ENCODE data around the gene SNIP1. TPM values are rescaled to one million over a fixed set of nuclear protein-coding genes. Genes with fewer than 3 reads are reported as not detected.
"Not testable (repeated sequence)": the region's sequence is repeated elsewhere in the genome, so short reads cannot be mapped to it uniquely, and the experiment has no call there.

SNIP1 gene
- total RNA-seq, 1 donor from 2014 or later: 29.8 TPM

- DNase-seq (ENCODE audit: low spot score in 2 of 2) (peak; percentile 88 to 92), FAIRE-seq (no peak)
Measured at GRCh38 chr1:37514350-37515184, 39.5 kb downstream of the SNIP1 start, which contains the start of gene MEAF6. TSS of gene MEAF6 (minus strand) at chr1:37514766. CDS start at chr1:37514746, 20 bp downstream.

GRCh38 chr1:37513795-37514349, 40.2 kb downstream of the SNIP1 start:
- no peak for FAIRE-seq

GRCh38 chr1:37509181-37509580, 44.9 kb downstream of the SNIP1 start:
- no peak for DNase-seq (ENCODE audit: low spot score in 2 of 2)

More at GRCh38 chr1:37513795-37514349, 40.2 kb downstream of the SNIP1 start:
- peak; percentile 31 to 41 for DNase-seq (ENCODE audit: low spot score in 2 of 2)

GRCh38 chr1:37506740-37507139, 47.4 kb downstream of the SNIP1 start:
- no peak for DNase-seq (ENCODE audit: low spot score in 2 of 2)
- no peak for FAIRE-seq

More at GRCh38 chr1:37509181-37509580, 44.9 kb downstream of the SNIP1 start:
- no peak for FAIRE-seq

GRCh38 chr1:37502791-37503190, 51.3 kb downstream of the SNIP1 start:
- FAIRE-seq; DNase-seq (ENCODE audit: low spot score in 2 of 2): not testable (repeated sequence)

- DNase-seq (ENCODE audit: low spot score in 2 of 2) (no peak), FAIRE-seq (no peak)
Measured at GRCh38 chr1:37502104-37502503, 52.0 kb downstream of the SNIP1 start.

- DNase-seq (ENCODE audit: low spot score in 2 of 2) (no peak), FAIRE-seq (no peak)
Measured at GRCh38 chr1:37501661-37502060, 52.4 kb downstream of the SNIP1 start.

DNA sequence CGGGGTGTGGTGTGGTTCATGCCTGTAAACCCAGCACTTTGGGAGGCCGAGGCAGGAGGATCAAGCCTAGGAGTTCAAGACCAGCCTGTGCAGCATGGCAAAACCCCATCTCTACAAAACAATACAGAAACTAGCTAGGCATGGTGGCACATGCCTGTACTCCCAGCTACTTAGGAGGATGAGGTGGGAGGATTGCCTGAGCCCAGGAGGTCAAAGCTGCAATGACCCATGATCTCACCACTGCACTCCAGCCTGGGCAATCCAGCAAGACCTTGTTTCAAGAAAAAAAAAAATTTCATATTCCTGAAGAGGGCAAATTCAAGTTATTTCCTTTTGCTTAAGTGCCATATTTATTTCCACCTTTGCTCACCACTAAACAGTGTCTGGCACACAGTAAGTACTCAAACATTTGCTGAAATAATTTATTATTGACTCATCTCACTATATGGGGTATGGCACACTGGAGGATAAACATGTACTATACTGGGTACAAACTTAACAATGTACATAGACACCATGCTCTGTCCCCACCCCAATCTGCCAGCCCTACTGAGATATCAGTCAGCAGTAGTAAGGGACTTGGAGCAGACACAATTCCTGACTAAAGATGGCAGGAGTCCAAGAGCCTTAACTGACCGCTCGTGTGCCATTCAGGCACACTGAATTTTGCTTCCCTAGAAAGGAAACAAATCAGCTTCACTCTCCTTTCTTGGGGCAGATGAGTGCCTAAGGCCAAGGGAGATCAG, 55.0 kb downstream of the SNIP1 start:
- DNase-seq (ENCODE audit: low spot score in 2 of 2) (peak in 1 of 2 donors; percentile 11), FAIRE-seq (no peak)

- DNase-seq (ENCODE audit: low spot score in 2 of 2) (no peak), FAIRE-seq (no peak)
Measured at GRCh38 chr1:37497832-37498231, 56.3 kb downstream of the SNIP1 start.

- no peak for FAIRE-seq
- DNase-seq (ENCODE audit: low spot score in 2 of 2): no peak
Measured at GRCh38 chr1:37495875-37496274, 58.2 kb downstream of the SNIP1 start.

- FAIRE-seq (no peak), DNase-seq (ENCODE audit: low spot score in 2 of 2) (no peak)
Measured at GRCh38 chr1:37493336-37494098, 60.6 kb downstream of the SNIP1 start.

DNA sequence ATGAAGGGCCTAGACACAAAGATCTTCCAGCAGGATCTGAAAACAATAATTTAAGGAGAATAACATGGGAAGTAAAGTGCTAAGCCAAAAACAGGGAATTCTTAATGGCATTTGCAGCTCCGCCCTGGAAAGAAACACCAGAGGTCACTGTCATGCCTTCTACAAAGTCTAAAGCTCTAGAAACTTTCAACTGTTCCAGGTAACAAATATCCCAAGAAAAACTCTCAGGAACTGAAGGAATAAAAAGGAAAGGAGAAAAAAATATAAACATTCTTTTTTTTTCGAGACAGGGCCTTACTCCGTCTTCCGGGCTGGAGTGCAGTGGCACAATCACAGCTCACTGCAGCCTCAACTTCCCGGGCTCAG, 66.5 kb downstream of the SNIP1 start:
- DNase-seq (ENCODE audit: low spot score in 2 of 2) (no peak), FAIRE-seq (no peak)

GRCh38 chr1:37486680-37487618, 67.1 kb downstream of the SNIP1 start:
- no peak for FAIRE-seq
- peak in 1 of 2 donors; percentile 80 for DNase-seq (ENCODE audit: low spot score in 2 of 2)

GRCh38 chr1:37485902-37486679, 68.0 kb downstream of the SNIP1 start:
- DNase-seq (ENCODE audit: low spot score in 2 of 2) (no peak), FAIRE-seq (no peak)

All from frontal cortex (tissue), 4 donors.